GM19099 (cell line): ENCODE measurements around the gene SNAI1.

Experiments used
- POLR2A ChIP-seq: IDR thresholded peaks from 3 replicates; pipeline ENCODE4 v1.6.1; 2011; ENCODE audit warnings: low read depth; ENCODE audit not compliant: insufficient read length; ENCODE audit errors: extremely low read depth

Gene SNAI1

DNA sequence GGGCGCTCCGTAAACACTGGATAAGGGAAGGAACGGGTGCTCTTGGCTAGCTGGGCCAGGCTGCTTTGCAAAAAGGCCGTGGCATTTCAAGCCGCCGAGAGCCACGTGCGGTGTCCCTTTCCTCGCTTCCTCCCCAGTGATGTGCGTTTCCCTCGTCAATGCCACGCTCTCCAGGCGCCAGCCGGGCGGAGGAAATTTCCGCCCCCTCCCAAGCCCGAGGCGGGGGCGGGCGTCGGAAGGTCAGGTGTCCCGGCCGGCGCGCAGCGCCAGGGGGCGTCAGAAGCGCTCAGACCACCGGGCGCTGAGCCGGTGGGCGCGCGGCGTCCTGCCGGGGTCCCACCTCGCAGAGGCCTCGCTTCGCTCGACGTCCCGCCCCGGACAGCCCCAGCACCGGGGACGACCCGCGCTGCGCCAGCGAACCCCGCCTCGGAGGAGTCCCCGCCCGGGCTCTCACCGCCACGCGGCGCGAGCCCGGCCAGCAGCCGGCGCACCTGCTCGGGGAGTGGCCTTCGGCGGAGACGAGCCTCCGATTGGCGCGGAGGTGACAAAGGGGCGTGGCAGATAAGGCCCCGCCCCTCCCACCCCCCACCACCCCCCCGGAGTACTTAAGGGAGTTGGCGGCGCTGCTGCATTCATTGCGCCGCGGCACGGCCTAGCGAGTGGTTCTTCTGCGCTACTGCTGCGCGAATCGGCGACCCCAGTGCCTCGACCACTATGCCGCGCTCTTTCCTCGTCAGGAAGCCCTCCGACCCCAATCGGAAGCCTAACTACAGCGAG, at the start of gene SNAI1:
SNAI1 (plus strand) TSS at position 635 of the 777 bp plus-strand sequence; CDS start at position 715, 80 bp downstream.
- TF ChIP-seq POLR2A: peak; percentile 87

DNA sequence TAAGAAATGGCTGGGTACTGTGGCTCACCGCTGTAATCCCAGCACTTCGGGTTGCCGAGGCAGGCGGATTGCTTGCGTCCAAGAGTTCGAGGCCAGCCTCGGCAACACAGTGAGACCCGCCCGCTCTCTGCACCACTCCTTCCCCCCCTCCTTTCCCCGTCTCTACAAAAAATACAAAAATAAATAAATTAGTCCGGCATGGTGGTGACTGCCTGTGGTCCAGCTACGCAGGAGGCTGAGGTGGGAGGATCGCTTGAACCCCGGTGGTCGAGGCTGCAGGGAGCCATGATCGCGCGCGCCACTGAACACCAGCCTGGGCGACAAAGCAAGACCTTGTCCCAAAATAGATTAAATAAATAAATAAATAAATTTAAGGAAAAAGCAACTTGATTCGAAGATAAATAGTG, 47.0 kb upstream of the SNAI1 start:
- no peak for TF ChIP-seq POLR2A

DNA sequence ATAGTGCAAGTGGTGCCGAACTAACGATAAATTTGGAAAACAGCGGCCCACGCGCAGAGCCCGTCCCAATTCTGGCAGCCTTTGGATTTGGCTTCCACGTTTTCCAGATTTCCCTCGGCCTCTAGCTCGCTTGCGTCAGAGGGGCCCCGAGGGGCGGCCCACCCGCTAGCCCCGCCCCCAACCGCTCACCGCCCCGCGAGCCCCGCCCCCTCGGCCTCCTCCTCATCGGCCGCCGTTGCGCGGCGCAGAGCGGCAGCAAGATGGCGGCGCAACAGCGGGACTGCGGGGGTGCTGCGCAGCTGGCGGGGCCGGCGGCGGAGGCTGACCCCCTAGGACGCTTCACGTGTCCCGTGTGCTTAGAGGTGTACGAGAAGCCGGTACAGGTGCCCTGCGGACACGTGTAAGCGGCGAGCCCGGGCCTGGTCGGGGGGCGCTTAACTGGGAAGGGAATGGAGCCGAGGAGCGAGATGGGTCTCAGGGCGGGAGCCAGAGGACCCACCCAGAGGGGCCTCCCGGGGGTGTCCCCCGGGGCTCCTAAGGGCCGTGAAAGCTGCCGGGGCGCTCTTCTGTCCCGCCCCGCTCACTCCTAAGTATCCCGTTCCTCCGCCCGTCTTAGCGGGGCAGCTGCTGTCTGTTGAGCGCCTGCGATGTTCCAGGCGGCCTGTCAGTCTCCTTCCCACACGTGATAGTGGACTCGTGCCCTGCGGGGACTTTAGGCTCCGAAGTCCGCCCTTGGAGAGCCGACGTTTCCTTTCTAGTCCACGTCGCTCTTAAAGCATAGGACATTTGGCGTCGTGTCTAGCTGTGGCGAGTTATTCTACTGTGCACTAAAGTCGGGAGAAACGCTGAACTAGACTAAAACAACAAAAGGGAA, 46.4 kb upstream of the SNAI1 start, which contains the start of gene RNF114:
RNF114 (plus strand) TSS at position 245 of the 874 bp plus-strand sequence; CDS start at position 261, 16 bp downstream.
- peak; percentile 92 for TF ChIP-seq POLR2A

DNA sequence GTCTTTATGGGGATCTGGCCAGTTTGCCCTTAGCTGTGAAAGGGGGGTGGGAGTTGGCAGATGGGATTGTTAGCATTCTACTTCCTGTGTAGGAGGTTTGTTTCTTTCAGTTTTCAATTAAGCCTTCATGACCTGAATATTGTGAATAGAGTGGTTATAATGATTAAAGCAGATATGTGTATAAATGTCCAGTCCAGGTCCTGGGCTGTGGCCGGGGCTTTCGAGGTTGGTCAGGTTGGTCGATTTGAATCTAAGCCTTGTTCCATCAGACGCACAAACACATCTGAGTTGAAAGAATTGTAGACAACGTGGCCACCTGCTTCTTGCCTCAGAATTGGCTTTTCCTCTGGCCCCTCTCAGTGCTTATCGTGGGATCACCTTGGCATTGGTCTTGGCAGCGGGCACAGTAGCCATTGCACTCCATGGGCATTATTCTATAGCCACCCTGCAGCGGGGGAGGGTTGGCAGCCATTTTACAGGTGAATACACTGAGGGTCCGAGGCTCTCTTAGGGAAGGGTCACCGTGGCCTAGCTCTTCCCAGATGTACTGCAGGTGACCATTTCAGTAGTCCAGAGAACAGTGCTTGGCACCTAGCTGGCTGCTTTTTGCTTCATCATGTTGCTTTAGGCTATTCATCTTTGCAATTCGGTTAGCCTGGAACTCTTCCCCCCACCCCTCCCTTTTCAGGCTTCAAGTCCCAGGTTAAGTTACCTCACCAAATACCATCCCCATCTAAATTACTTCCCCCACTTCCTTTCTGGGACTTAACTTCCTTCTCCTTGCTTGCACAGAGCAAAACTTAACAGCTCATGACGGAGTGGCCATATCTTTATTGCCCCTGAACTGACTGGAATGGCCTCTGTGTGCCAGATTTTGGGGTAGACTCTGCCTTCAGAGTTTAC, 45.5 kb upstream of the SNAI1 start:
- no peak for TF ChIP-seq POLR2A

DNA sequence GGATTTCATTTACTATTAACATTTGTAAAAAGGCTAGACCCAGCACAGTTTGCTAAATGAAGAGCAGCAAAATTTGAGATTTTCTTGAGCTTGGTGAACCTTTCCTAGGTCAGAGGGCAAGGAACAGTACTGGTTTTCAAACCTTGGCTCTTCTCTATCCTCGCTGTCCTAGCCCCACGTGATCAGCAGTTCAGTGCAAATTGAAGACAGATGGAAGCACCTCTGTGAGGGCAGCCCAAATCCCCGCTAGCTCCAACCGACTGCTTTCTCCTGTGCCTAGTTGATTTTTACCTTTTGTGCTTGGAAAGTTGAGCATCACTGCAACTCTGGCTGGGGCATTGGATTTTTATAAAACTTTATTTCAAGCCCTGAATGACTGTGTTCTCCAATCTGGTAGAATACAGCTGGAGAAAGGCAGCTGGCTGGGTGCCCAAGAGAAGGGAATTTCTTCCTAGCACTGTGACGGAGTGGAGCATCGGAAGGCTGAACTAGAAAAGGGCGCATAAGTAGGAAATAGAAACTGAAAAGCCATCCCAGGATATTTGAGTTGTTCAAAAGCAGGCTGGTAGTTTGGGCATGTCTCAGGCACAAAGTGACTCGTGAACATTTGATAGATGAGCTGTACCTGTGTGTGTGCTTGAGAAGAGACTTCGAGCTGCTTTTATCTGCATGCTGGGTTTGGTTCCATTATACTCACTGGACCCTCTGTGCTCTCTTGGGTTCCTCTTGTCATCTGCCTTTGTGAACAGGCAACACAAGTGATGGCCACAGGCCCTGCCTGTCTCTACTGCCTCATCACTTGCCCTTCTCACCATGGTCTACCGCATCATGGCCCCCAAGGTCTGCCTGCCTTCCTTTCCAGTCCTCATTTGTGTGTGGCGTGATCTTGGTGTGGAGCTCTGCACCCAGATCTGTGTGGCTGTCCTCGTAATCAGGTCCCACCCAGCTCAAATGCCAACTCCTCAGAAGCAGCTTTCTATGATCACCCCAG, 44.3 kb upstream of the SNAI1 start:
- no peak for TF ChIP-seq POLR2A

DNA sequence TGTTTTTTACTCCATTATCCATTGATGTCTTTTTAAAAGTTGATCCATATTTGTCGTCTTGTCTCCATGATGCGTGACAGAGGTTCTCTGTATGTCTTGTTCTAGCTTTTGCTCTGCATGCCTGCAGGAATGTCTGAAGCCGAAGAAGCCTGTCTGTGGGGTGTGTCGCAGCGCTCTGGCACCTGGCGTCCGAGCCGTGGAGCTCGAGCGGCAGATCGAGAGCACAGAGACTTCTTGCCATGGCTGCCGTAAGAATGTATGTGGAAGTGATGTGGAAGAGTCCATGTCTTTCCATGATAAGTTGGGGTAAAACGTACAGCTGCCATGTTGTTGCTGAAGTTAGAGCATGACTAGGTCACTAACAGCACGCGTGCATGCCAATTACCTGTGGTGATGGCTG, 41.3 kb upstream of the SNAI1 start:
- TF ChIP-seq POLR2A: no peak

DNA sequence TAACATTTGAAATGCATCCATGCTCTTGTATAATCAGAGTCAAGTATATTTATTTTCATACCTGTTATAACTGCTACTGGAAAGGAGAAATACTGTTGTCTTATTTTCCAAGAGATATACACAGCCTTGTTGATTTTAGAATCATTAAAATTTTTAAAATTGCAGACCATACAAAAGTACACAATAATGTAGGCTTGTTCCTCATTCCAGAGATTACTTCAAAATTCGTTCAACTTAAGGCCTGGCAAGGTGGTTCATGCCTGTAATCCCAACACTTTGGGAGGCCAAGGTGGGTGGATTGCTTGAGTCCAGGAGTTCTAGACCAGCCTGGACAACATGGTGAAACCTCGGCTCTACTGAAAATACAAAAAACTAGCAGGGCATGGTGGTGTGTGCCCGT, 40.5 kb upstream of the SNAI1 start:
- no peak for TF ChIP-seq POLR2A

DNA sequence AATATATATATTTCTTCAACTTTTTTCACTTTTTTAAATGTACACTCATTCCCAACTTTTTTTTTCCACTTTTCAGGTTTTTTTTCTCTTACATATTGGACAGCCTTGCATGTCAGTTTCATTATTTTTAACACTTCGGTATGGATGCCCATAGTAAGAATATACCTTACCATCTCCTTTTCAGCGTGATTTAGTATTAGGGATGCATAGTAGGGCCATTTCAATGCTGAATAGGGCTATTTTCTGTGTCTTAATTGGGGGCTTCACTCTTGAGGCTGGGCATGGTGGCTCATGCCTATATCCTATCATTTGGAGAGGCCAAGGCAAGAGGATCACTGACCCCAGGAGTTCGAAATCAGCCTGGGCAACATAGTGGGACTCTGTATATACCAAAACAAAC, 39.8 kb upstream of the SNAI1 start:
- no peak for TF ChIP-seq POLR2A

DNA sequence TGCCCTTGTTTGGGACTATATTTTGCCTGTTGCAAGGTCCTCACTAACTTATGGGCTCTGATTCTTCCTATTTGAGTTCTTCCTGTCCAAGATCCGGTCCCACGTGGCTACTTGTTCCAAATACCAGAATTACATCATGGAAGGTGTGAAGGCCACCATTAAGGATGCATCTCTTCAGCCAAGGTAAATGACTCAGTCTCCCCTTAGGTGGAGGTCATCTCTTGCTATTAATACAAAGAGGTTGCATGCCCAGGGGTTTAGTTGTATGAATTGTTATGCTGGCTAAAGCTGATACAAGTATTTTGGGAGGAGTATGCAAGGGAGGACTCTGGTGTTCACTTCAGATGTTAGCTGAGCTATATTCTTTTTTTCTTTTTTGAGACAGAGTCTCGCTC, 37.5 kb upstream of the SNAI1 start:
- TF ChIP-seq POLR2A: no peak

DNA sequence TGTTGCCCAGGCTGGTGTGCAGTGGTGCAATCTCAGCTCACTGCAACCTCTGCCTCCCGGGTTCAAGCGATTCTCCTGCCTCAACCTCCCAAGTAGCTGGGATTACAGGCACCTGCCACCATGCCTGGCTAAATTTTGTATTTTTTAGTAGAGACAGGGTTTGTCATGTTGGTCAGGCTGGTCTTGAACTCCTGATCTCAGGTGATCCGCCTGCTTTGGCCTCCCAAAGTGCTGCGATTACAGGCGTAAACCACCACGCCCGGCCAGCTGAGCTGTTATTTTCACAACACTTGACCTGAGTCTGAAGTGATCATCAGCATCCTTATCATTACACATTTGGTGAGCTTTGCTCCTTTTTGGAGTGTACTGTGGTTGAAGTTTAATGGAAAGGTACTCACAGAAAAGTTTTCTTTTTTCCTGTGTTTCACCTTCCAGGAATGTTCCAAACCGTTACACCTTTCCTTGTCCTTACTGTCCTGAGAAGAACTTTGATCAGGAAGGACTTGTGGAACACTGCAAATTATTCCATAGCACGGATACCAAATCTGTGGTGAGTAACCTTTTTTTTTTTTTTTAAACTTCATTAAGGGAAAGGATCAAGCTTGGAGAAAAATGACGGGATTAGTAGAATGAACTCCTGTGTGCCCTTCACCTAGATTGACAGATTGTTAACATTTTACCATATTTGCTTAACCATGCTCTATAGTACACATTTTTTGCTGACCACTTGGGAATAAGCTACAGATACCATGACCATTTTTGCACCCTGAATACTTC, 36.9 kb upstream of the SNAI1 start:
- TF ChIP-seq POLR2A: no peak

DNA sequence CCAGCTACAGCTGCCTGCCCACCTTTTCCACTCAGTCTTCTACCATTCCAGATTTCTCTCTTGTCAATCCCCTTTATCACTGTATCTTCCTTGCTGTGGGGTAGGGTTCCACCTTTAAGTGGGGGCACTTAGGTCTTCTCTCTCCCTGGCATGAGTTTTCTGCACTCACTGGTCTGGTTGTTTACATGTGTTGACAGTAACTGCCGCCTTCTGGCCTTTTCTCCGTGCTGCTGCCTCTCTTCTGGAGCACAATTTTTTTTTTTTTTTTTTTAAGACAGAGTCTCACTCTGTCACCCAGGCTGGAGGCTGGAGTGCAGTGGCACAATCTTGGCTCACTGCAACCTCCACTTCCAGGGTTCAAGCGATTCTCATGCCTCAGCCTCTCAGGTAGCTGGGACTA, 34.6 kb upstream of the SNAI1 start:
- TF ChIP-seq POLR2A: no peak

DNA sequence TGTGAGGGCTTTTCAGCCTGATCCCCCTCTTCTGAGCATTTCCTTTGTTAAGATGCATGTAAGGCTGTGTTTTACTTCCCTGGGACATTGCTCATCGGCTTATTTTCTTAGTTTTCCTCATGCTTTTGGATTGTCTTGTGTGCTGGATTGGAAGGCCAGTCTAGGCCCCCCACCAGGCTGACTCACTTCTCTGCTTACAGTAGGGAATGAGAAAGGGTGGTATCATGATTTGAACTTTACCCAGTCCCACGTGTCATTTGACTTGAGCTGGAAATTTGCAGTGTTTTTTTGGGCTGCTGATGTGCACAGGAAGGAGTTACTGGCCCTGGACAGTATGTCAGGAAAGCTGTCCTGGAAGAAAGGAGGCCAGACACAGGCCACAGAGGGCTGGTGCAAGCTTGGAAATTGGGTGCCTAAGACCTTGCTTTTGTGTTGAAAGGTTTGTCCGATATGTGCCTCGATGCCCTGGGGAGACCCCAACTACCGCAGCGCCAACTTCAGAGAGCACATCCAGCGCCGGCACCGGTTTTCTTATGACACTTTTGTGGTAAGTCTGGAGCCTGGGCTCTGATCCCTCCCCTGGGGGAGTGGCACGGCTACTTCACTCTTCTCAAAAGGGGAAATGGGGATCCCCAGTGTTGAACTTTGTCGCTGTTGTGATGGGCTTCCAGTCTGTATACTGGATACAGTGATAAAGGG, 33.8 kb upstream of the SNAI1 start:
- TF ChIP-seq POLR2A: no peak
